ENCODE measurements around the gene DCC.

- TF ChIP-seq CTCF (IDR thresholded peaks at IDR 0.05) (no peak), POLR2AphosphoS5 (IDR thresholded peaks at IDR 0.05) (no peak), POLR2A (IDR thresholded peaks at IDR 0.05) (no peak)
These were observed 91.7 kb downstream of the DCC start for GRCh38 chr18:52431683-52432082.

Data from upper lobe of left lung (tissue), 4 donors.